Thymus (tissue), 11 donors: ENCODE measurements around the gene SRP68. TPM values are rescaled to one million over a fixed set of nuclear protein-coding genes. Genes with fewer than 3 reads are reported as not detected.

Experiments used
- DNase-seq, 9 donors: peaks; one replicate each; pipeline ENCODE4 v3.0.0-alpha.2; 2013; ENCODE audit warnings: low spot score in 9 of 9, low read depth in 6 of 9, missing footprints in 1 of 9
- H3K27ac ChIP-seq, 2 donors: one replicate each; pipeline ENCODE4 v1.5.1; 2013; ENCODE audit warnings: control low read depth in 1 of 2, low read depth in 1 of 2, low read length in 1 of 2, mild to moderate bottlenecking in 1 of 2, moderate library complexity in 1 of 2
- H3K27me3 ChIP-seq, 2 donors: one replicate each; pipeline ENCODE4 v1.5.1; 2013; ENCODE audit warnings: low read length in 1 of 2; ENCODE audit not compliant: control insufficient read depth in 2 of 2, insufficient read depth in 1 of 2
- H3K36me3 ChIP-seq, 2 donors: one replicate each; pipeline ENCODE4 v1.5.1; 2013; ENCODE audit warnings: low read length in 1 of 2, mild to moderate bottlenecking in 1 of 2, moderate library complexity in 1 of 2; ENCODE audit not compliant: control insufficient read depth in 2 of 2, insufficient read depth in 2 of 2
- H3K4me1 ChIP-seq, 2 donors: one replicate each; pipeline ENCODE4 v1.5.1; 2013; ENCODE audit warnings: low read length in 2 of 2; ENCODE audit not compliant: control insufficient read depth in 2 of 2, insufficient read depth in 2 of 2
- H3K4me3 ChIP-seq, 2 donors: one replicate each; pipeline ENCODE4 v1.5.1; 2013; ENCODE audit warnings: low read length in 2 of 2, control low read depth in 1 of 2, mild to moderate bottlenecking in 1 of 2
- H3K9me3 ChIP-seq, 2 donors: one replicate each; pipeline ENCODE4 v1.5.1; 2013; ENCODE audit warnings: low read length in 1 of 2, mild to moderate bottlenecking in 1 of 2; ENCODE audit not compliant: control insufficient read depth in 2 of 2, insufficient read depth in 1 of 2
- WGBS: extraction: QIAGEN DNeasy Blood & Tissue Kit; methylation state at CpG from one replicate; pipeline ENCODE4 v1.1.7; 2013; 5-methylcytosine and 5-hydroxymethylcytosine counted together
- polyA plus RNA-seq: library from polyadenylated mRNA; stranded (reverse); fragments of 200-250 nt; gene quantifications from one replicate; pipeline ENCODE4 v1.2.3, GENCODE V29; 2013
- total RNA-seq: library from RNA; stranded (reverse); fragments of 120-200 nt; gene quantifications from one replicate; pipeline ENCODE4 v1.2.4, GENCODE V29; 2013
- donor health status: healthy.

The SRP68 gene
- total and polyA plus RNA-seq, 2 donors, result 19.9 to 47.6 TPM

DNA sequence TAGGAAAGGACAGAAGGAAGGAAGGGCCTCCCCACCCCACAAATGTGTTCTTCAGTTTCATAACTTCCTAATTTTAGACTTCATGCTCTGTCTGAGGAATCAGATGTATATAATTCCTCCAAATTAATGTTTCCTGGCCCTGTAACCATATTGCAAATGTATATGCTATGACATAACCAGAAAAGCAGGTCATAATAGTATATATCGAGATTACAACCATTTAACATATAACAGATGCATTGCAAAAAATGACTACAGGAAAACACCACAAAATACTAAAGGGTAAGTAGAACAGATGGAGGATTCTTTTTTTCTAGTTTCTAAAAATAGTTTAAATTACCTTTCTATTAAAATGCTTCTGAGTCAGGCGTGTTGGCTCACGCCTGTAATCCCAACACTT, 34.4 kb upstream of the SRP68 start:
- Histone ChIP-seq H3K36me3 (peaks cover under 1 to 3% of the 10 kb centered on the region in 2 donors), H3K27ac (no peak overlapping the region), H3K4me1 (peaks cover 20% of the 10 kb centered on the region in 2 donors), H3K27me3 (no peaks in the 10 kb centered on the region), H3K4me3 (no peak overlapping the region), H3K9me3 (peaks cover 0 to 8% of the 10 kb centered on the region in 2 donors)
- DNase-seq, result no peak
- 93% methylated on average over 3 of the region's 3 CpGs for WGBS

GRCh38 chr17:76104896-76105231, 32.5 kb upstream of the SRP68 start:
- peaks cover 0 to 8% of the 10 kb centered on the region in 2 donors for H3K9me3 ChIP-seq
- H3K36me3 ChIP-seq, result peaks cover 12 to 22% of the 10 kb centered on the region in 2 donors
- 78% methylated on average over 5 of the region's 5 CpGs for WGBS
- H3K4me3 ChIP-seq, result no peak overlapping the region
- no peak overlapping the region for H3K27ac ChIP-seq
- H3K4me1 ChIP-seq, result peaks cover 20% of the 10 kb centered on the region in 2 donors
- H3K27me3 ChIP-seq, result no peaks in the 10 kb centered on the region
- DNase-seq, result no peak

- H3K36me3 ChIP-seq, result peaks cover 18 to 25% of the 10 kb centered on the region in 2 donors
- peaks cover 20% of the 10 kb centered on the region in 2 donors for H3K4me1 ChIP-seq
- H3K4me3 ChIP-seq, result peak overlapping the region; percentile 72 to 89
- peaks cover 0 to 8% of the 10 kb centered on the region in 2 donors for H3K9me3 ChIP-seq
- H3K27ac ChIP-seq, result peak overlapping the region; percentile 64 to 85
- H3K27me3 ChIP-seq, result no peaks in the 10 kb centered on the region
- 86% methylated on average over 29 of the region's 29 CpGs for WGBS
- DNase-seq, result no peak
Observed at GRCh38 chr17:76104140-76104895, 32.0 kb upstream of the SRP68 start.

DNA sequence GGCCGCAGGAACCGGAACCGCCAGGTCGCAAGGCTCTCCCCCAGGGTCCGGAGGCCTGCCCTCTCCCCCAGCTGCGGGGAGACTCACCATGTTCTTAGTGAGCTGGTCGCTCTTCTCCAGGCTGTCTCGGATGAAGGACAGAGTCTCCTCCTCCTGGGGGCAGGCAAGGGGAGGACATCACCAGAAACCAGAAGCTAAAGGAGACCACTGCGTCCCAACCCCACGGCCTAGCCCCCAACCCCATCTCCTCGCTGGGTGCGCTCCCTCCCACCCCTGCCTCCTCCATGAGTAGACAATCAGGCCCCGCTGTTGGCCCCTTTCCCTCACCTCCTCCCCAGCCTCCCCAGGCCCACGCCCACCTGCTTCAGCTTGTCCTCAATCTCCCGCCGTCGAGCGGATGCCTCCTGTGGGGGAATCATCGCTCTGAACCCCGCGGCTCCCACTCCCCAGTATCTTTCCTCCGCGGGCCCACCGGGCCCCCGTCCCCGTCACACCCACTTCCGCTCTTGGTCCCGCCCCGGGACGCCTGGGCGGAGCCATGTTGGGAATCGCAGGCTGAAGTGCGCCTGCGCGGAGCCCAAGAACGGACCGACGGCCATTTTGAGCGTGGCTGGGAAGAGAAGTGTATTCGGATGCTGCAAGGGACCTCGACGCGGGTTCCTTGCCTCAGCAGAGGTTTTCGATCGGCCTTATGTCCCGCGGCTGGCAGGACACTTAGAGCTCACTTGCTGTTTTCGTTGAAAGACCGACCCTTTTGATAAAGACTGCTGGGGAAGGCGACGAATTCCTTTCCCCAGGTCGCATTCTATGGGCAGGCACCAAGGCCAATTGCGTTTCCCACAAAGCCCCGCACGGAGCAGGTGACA, 31.2 kb upstream of the SRP68 start, which contains the start of gene EXOC7:
Gene EXOC7 (minus strand): TSS at position 514 of the 866 bp plus-strand sequence. CDS start 95 bp downstream, at position 419.
- peaks cover 20% of the 10 kb centered on the region in 2 donors for H3K4me1 ChIP-seq
- H3K27ac ChIP-seq, result peak within 1 kb of the TSS; percentile 64 to 85
- H3K27me3 ChIP-seq, result no peaks in the 10 kb centered on the region
- 6% methylated on average over 55 of the region's 55 CpGs for WGBS
- peak within 1 kb of the TSS; percentile 72 to 89 for H3K4me3 ChIP-seq
- H3K36me3 ChIP-seq, result peaks cover 23 to 25% of the 10 kb centered on the region in 2 donors
- DNase-seq, result peak; percentile 79 to 98 (median 96)
- peaks cover 0 to 8% of the 10 kb centered on the region in 2 donors for H3K9me3 ChIP-seq

DNA sequence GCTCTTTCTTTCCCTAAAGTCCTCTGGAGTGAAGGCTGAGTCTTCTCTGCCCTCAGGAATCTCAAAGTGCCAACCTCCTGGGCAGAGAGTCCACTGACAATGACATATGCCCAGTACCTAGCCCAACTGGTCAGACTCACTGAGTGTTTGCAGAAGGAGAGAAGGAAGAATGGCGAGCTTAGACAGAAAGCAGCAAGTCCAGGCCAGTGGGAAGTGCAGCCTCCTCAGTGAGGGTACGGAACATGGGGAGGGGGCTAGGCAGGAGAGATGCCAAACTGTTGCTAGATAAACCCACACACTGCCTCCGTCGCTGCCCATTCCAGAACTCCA, 30.6 kb upstream of the SRP68 start:
- no peaks in the 10 kb centered on the region for H3K27me3 ChIP-seq
- 6% methylated on average over 4 of the region's 4 CpGs for WGBS
- H3K4me3 ChIP-seq, result peak overlapping the region; percentile 72 to 89
- peaks cover 0 to 8% of the 10 kb centered on the region in 2 donors for H3K9me3 ChIP-seq
- no peak for DNase-seq
- H3K4me1 ChIP-seq, result peaks cover 20% of the 10 kb centered on the region in 2 donors
- H3K36me3 ChIP-seq, result peaks cover 27 to 29% of the 10 kb centered on the region in 2 donors
- H3K27ac ChIP-seq, result peak overlapping the region; percentile 41 to 80

DNA sequence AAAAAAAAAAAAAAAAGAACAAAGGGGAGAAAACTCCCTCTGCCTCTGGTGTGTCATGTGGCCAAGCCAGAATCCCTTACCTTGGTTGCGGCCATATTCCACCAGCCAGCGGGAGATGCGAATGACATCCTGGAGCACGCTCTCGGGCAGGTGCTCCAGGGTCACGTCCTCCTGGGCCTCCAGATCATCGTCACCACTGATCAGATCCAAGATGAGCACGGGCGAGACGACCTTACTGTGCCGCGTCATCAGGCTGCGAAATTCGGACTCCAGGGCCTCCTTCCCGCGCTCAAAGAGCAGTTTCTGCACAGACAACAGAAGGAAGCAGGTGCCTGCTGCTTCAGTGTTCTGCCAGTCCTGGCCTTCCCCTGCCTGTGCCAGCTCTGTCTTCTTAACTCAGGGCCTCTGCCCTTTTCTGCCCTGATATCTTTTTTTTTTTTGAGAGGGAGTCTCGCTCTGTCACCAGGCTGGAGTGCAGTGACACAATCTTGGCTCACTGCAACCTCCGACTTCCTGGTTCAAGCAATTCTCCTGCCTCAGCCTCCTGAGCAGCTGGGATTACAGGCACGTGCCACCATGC, 25.5 kb upstream of the SRP68 start:
- peaks cover 67 to 73% of the 10 kb centered on the region in 2 donors for H3K36me3 ChIP-seq
- H3K27me3 ChIP-seq, result no peaks in the 10 kb centered on the region
- no peak overlapping the region for H3K27ac ChIP-seq
- H3K4me3 ChIP-seq, result no peak overlapping the region
- H3K4me1 ChIP-seq, result peaks cover 5 to 8% of the 10 kb centered on the region in 2 donors
- 94% methylated on average over 19 of the region's 19 CpGs for WGBS
- H3K9me3 ChIP-seq, result no peaks in the 10 kb centered on the region
- DNase-seq, result no peak

- no peaks in the 10 kb centered on the region for H3K9me3 ChIP-seq
- H3K4me1 ChIP-seq, result peaks cover 0 to 8% of the 10 kb centered on the region in 2 donors
- 93% methylated on average over 13 of the region's 13 CpGs for WGBS
- DNase-seq, result no peak
- peaks cover 75 to 79% of the 10 kb centered on the region in 2 donors for H3K36me3 ChIP-seq
- H3K4me3 ChIP-seq, result no peak overlapping the region
- H3K27me3 ChIP-seq, result no peaks in the 10 kb centered on the region
- H3K27ac ChIP-seq, result no peak overlapping the region
Observed at GRCh38 chr17:76095943-76096342, 23.6 kb upstream of the SRP68 start.

- Histone ChIP-seq H3K9me3 (no peaks in the 10 kb centered on the region), H3K36me3 (peaks cover 78 to 86% of the 10 kb centered on the region in 2 donors), H3K27me3 (no peaks in the 10 kb centered on the region), H3K4me3 (no peak overlapping the region), H3K4me1 (peaks cover 0 to 15% of the 10 kb centered on the region in 2 donors), H3K27ac (no peak overlapping the region)
- no peak for DNase-seq
- 89% methylated on average over 11 of the region's 11 CpGs for WGBS
Observed at GRCh38 chr17:76094046-76094445, 21.7 kb upstream of the SRP68 start.
